WERI-Rb-1 (cell line): ENCODE data around the gene PRADC1.

ENCODE experiments used
- DNase-seq: peaks from one replicate; pipeline ENCODE4 v3.0.0-alpha.2; 2020
- H3K27ac ChIP-seq: fragments of 250-450 bp; sonication (Bioruptor Pico); 2 replicates; pipeline ENCODE4 v1.5.1; 2020; ENCODE audit warnings: mild to moderate bottlenecking, moderate library complexity
- H3K27me3 ChIP-seq: fragments of 250-450 bp; sonication (Bioruptor Pico); 2 replicates; pipeline ENCODE4 v1.5.1; 2021; ENCODE audit warnings: mild to moderate bottlenecking, low read depth, moderate library complexity; ENCODE audit not compliant: insufficient read depth, severe bottlenecking
- H3K36me3 ChIP-seq: fragments of 250-450 bp; sonication (Bioruptor Pico); 2 replicates; pipeline ENCODE4 v1.5.1; 2020; ENCODE audit warnings: mild to moderate bottlenecking, moderate library complexity
- H3K4me3 ChIP-seq: 2 replicates; pipeline ENCODE4 v1.5.1; 2011; ENCODE audit warnings: low read depth, mild to moderate bottlenecking, control low read depth, low read length
- H3K9me3 ChIP-seq: fragments of 250-450 bp; sonication (Bioruptor Pico); 2 replicates; pipeline ENCODE4 v1.5.1; 2021; ENCODE audit warnings: mild to moderate bottlenecking, moderate library complexity; ENCODE audit not compliant: severe bottlenecking
- TF ChIP-seq, protein P1 (sequence below): IDR thresholded peaks from 2 replicates; pipeline ENCODE4 v1.5.1; 2011; ENCODE audit warnings: low read depth, mild to moderate bottlenecking, control low read depth, inconsistent platforms, low read length

The PRADC1 gene

DNA sequence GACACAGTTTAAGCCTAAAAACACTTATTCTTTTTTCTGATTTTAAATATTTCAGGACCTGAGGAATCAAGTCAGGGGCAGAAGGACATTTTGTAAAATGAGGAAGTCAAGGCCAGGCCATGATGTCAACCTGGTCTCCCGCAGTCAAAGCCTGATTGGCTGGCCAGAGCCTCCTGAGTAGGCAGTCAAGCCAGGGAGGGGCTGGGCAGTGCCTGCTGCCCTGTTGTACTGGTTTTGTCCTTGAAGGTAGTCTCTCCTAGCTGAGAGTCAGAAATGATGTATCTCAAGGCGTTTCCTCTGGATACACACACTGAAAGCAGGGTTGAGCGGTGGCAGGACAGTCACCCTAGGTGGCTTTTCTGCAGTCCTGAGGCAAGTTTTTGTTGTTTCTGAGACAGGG is 20.9 kb upstream of the PRADC1 start:
- TF ChIP-seq, protein P1, sequence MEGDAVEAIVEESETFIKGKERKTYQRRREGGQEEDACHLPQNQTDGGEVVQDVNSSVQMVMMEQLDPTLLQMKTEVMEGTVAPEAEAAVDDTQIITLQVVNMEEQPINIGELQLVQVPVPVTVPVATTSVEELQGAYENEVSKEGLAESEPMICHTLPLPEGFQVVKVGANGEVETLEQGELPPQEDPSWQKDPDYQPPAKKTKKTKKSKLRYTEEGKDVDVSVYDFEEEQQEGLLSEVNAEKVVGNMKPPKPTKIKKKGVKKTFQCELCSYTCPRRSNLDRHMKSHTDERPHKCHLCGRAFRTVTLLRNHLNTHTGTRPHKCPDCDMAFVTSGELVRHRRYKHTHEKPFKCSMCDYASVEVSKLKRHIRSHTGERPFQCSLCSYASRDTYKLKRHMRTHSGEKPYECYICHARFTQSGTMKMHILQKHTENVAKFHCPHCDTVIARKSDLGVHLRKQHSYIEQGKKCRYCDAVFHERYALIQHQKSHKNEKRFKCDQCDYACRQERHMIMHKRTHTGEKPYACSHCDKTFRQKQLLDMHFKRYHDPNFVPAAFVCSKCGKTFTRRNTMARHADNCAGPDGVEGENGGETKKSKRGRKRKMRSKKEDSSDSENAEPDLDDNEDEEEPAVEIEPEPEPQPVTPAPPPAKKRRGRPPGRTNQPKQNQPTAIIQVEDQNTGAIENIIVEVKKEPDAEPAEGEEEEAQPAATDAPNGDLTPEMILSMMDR: no peak
- DNase-seq: no peak
- H3K27ac ChIP-seq: no peak overlapping the region
- H3K9me3 ChIP-seq: no peaks in the 10 kb centered on the region
- peaks cover 80% of the 10 kb centered on the region for H3K36me3 ChIP-seq
- no peaks in the 10 kb centered on the region for H3K27me3 ChIP-seq
- no peak overlapping the region for H3K4me3 ChIP-seq

DNA sequence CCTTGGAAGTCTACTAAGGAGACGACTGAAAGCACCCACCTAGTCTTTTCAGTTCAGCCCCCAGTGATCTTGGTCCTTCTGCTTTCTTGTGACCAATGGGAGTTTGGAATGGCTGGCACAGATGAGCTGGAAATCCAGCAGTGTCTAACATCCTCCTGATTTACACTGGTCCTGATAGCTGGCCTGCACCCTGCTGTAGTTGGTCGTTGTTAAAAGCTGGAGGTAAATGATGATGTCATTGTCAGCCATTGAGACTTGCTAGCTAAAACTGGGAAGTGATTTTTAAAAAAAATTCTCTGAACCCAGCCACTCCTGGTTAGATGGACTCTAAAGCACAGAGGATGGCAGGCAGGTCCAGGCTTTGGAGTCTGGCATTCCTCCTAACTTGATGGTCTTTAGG is 20.4 kb upstream of the PRADC1 start:
- DNase-seq: no peak
- Histone ChIP-seq H3K27me3 (no peaks in the 10 kb centered on the region), H3K27ac (no peak overlapping the region), H3K9me3 (no peaks in the 10 kb centered on the region), H3K36me3 (peaks cover 80% of the 10 kb centered on the region), H3K4me3 (no peak overlapping the region)
- TF ChIP-seq, protein P1: no peak

DNA sequence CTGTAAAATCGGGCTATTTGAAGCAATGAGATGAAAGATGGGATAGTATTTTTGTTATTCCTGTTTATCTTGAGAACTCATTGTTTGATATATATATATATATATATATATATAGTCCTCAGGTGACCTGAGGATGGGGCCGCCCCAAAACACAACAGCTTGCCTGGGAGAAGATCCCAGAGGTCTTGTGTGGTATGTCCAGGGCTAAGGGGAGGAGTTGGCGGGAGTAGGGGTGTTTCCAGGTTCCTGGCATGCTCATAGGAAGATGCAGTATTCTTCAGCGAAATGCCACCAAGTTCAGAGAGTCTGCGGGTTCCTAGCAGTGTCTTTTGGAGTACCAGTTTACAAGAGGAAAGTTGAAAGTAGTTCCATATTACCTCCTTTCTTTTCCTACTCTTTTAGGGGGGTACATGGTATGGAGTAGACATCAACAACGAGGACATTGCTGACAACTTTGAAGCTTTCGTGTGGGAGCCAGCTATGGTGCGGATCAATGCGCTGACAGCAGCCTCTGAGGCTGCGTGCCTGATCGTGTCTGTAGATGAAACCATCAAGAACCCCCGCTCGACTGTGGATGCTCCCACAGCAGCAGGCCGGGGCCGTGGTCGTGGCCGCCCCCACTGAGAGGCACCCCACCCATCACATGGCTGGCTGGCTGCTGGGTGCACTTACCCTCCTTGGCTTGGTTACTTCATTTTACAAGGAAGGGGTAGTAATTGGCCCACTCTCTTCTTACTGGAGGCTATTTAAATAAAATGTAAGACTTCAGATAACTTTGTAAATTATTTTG is 19.4 kb upstream of the PRADC1 start:
- no peak overlapping the region for H3K27ac ChIP-seq
- TF ChIP-seq, protein P1: no peak
- H3K27me3 ChIP-seq: no peaks in the 10 kb centered on the region
- no peaks in the 10 kb centered on the region for H3K9me3 ChIP-seq
- H3K36me3 ChIP-seq: peaks cover 80% of the 10 kb centered on the region
- DNase-seq: no peak
- H3K4me3 ChIP-seq: no peak overlapping the region

DNA sequence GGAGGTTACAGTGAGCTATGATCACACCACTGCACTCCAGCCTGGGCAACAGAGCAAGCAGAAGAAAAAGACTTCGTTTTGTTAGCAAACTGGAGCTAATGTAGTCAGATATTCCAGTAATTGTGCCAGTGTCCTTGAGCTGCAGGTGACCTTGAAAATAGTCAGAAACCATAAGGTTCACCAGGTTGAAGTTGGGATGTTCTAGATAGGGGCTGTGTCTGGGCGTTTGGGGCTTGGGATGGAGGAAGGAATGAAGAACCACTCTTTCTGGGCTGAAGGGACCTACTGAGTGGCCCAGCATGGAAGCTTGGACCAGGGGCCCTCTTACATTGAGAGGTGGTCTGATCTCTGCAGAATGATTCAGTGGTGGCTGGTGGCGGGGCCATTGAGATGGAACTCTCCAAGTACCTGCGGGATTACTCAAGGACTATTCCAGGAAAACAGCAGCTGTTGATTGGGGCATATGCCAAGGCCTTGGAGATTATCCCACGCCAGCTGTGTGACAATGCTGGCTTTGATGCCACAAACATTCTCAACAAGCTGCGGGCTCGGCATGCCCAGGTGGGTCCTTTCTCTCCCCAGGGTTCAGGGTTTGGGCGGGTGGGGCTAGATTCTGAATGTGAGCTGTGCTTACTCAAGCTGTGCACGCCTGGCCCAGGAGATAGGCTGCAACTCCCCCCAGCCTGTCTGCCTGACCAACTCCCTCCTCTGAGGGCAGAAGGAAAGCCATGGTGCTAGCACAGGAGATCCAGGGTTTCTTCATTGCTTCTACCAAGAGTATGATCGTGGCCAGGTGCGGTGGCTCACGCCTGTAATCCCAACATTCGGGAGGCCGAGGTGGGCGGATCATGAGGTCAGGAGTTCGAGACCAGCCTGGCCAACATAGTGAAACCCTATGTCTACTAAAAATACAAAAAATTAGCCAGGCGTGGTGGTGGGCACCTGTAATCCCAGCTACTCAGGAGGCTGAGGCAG is 18.1 kb upstream of the PRADC1 start:
- H3K4me3 ChIP-seq: no peak overlapping the region
- no peaks in the 10 kb centered on the region for H3K27me3 ChIP-seq
- H3K27ac ChIP-seq: no peak overlapping the region
- no peak for DNase-seq
- no peaks in the 10 kb centered on the region for H3K9me3 ChIP-seq
- TF ChIP-seq, protein P1: no peak
- H3K36me3 ChIP-seq: peaks cover 91% of the 10 kb centered on the region

DNA sequence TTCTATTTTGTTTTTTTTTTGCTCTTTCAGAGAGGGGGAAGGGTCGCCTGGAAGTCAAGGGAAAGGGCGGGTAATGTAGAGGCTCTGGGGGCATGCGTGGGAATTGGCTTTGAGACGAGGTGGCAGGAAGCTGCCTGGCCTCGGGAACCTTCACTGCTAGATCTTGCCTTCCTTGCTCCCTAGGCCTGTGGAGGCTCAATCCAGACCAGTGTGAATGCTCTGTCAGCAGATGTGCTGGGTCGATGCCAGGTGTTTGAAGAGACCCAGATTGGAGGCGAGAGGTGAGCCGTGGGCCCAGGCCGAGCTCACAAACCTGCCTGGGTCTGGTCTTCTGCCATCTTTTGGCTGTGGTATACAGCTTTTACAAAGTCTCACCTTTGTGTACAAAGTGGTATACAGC is 16.6 kb upstream of the PRADC1 start:
- H3K9me3 ChIP-seq: no peaks in the 10 kb centered on the region
- no peak overlapping the region for H3K4me3 ChIP-seq
- TF ChIP-seq, protein P1: no peak
- DNase-seq: no peak
- peaks cover 100% of the 10 kb centered on the region for H3K36me3 ChIP-seq
- no peak overlapping the region for H3K27ac ChIP-seq
- no peaks in the 10 kb centered on the region for H3K27me3 ChIP-seq
